Islet precursor cell (in vitro differentiated cells): ENCODE results near the gene NHLRC2.

Source experiments
- DNase-seq: peaks from one replicate; pipeline ENCODE4 v3.0.0-alpha.2; 2018

Gene NHLRC2

DNA sequence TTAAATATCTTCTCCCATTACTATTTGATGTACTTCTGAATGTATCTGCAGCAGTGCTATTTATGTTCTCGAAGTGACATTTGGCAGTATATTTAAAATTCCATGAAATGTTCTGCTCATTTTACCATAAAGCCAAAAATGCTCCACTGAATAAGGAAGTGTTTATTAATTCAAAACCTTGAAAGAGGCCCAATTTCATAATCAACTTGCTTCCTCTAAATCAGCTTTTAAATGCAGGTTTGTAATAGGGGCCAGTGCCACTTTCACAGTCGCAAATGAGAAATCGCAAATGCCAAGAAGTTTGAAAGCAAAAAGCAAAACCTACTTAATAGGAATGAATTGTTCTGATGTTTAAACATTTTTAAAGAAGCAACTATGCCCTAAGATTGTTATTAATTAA is 11.4 kb downstream of the NHLRC2 start:
- no peak for DNase-seq

- no peak for DNase-seq
These were observed 12.3 kb downstream of the NHLRC2 start for GRCh38 chr10:113866551-113867394.

- DNase-seq, result no peak
These were observed 13.4 kb downstream of the NHLRC2 start for GRCh38 chr10:113867904-113868303.

DNA sequence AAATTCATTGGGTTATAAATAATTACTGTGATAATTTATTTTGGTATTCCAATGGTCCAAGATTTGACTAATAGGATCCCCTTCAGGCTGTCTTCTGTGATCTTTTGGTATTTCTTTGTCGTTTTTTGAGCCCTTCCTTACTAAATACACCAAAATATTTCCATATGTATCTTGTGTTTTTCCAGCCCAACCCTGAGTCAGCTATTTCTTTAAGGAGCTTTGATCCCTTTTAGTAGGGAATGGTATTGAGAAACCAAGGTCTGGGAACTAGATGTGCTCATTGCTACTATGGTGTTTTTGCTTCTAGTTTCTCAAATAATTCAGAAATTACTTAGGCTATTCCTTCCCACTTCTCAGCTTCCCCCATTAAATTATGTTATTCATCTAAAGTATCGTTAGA is 15.3 kb downstream of the NHLRC2 start:
- no peak for DNase-seq

- DNase-seq, result no peak
These were observed 17.9 kb downstream of the NHLRC2 start for GRCh38 chr10:113872139-113873030.

DNA sequence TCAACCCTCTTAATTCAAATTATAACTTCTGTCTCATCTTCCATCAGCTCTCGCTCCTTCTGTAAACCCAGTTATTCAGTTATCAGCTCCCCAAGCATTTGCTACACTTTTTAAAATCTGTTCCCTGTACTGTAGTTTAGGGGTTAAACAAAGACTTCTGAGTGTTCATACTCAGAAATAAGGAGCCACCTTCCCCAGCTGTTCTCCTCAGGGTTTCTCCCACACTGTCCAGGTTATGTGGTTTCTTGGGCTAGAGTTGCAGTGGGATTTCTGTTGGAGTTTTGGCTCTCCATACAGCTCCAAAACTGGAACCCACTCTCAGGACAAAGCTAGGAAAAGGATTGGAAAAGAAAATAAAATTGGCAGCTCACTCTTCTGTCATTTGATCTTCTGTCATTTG is 20.8 kb downstream of the NHLRC2 start:
- no peak for DNase-seq

- DNase-seq, result no peak
These were observed 22.0 kb downstream of the NHLRC2 start for GRCh38 chr10:113876461-113876860.

DNA sequence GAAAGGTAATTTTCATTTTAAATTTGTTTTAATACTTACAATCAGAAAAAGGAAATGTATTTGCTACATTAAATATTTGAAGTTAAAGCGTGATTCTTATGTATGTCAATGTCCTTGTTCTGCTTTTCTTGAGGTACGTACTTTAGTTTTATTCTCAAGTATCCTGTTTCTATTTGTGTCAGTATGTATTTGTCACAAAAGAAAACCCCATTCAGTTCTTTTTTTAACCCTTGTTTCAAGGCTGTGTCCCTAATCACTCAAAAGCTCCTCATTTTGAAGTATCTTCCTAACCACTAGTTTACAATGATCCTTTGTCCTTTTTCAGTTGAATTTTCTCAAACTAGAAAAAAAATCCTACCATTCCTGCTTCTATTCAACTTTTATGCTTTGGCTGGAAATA is 25.2 kb downstream of the NHLRC2 start:
- no peak for DNase-seq

DNA sequence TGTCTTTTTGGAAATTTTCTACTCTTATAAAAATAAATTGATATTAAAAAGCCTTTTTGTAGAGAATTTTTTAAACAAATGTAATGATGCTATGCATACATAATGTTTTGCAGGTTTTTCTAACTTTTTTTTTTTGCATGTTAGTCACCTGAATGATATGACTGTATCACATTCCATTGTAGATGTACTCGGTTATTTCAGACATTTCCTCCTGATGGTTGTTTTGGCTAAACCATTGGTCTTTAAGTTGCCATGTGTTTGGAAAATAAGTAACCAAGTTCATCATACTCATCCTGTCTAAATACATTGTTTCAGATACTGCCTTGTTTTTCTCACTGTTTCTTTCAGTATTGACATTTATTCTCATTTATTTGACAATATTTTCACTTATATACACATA is 25.8 kb downstream of the NHLRC2 start:
- no peak for DNase-seq

DNA sequence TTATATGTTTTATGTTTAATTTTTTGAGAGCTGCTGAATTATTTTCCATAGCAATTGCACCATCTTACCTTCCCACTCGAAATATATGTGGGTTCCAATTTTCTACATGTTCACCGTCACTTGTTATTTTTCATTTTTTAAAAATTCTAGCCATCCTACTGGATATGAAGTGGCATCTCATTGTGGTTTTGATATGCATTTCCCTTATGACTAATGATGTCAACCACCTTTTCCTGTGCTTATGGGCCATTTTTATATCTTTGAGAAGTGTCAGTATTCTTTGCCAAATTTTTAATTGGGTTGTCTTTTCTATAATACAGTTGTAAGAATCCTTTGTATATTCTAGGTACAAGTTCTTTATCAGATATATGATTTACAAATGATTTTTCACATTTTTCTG is 27.8 kb downstream of the NHLRC2 start:
- DNase-seq, result no peak

- no peak for DNase-seq
These were observed 35.5 kb downstream of the NHLRC2 start for GRCh38 chr10:113889911-113890310.

GRCh38 chr10:113890769-113891168 is 36.3 kb downstream of the NHLRC2 start:
- DNase-seq, result no peak

GRCh38 chr10:113891476-113891875 is 37.0 kb downstream of the NHLRC2 start:
- DNase-seq, result peak; percentile 57

DNA sequence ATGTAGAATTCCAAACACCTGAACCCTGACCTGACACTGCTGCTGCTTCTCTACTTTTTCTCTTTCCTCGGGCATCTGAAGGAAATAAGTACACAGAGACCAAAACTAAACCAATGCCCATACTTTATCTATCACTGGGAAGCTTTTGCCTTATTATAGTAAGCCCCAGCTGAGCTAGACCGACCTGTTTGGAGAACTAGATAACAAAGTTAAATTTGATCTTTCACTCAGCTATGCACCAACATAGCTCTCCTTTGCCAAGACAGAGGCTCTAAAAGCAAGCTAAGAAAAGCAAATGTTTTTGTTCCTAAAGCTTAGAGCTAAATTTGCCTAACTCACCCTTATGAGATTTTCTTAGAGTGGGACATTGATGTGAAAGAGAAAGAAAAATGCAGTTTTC is 39.1 kb downstream of the NHLRC2 start:
- no peak for DNase-seq

DNA sequence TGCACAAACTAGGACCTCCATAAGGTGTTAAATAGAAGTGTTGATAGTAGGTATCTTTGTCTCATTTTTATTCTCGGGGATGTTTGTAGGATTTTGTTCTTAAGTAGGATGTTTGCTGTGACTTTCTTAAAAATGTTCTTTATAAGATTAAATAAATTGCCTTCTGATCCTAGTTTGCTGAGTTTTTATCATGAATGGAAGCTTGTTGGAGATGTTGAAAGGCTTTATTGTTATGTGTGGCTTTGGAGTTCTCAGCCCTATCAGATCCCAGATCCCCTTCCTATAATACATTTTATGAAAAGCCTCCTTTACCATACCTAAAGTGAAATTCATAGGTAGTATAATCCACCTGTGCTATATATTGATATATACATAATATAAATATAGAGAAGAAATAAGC is 40.1 kb downstream of the NHLRC2 start:
- DNase-seq, result no peak

GRCh38 chr10:113895018-113895417 is 40.6 kb downstream of the NHLRC2 start:
- DNase-seq, result no peak

DNA sequence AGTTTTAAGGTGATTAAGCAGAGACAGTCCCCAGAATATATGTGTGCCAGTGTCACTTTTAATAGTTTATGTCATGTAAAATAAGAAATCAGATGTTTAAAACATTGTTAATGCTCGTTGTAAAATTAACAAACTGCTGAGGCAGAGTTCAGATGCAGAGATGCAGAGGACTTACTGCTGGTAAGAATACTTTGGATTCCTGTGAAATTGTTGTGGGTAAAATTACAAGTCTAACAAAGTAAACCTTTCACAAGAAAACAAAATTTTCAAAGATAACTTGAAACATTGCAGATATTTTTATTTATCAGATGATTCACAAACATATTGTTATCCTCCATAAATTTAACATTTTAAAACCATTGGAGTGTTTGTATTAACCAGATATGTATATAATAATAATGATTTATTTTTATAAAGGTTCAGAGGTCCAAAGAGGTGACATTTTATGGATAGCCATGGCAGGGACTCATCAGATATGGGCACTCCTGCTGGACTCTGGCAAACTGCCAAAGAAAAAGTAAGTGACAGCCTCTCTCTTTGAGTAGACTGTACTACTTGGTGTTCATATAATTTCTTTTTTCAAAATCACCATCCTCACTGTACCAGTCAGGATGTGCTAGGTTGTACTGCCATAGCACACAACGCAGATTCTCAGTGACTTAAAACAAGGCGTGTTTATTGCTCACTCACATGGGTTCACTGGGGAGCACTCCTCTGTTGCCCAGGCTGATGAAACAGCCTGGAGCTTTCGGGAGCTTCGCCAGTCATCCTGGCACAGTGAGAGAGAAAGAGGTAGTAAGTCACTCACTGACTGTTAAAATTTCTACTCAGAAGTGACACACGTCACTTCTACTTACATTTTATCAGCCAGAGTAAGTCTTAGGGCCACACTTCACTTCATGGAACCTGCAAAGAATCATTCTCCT is 43.5 kb downstream of the NHLRC2 start:
- no peak for DNase-seq

- DNase-seq, result no peak
These were observed 45.6 kb downstream of the NHLRC2 start for GRCh38 chr10:113899952-113900598.

DNA sequence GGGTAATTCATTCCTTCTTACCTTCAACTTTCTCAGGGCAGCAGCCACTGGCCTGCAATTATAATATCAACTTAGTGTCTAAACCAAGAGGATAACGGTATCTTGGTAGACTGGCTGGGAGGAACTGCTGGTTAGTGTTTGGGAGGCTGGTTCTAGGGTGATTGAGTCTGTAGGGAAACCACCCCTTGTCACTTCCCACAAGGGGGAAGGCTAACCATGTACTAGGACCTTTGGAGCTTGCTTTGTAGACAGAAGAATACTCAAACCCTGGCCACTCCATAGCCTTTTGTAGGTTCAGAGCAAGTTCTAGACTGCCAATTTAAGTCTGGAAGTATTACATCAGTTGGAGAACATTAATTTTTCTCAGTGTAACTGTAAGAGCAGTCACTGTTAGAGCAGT is 51.3 kb downstream of the NHLRC2 start:
- DNase-seq, result no peak

- no peak for DNase-seq
These were observed 52.7 kb downstream of the NHLRC2 start for GRCh38 chr10:113907166-113907565.

DNA sequence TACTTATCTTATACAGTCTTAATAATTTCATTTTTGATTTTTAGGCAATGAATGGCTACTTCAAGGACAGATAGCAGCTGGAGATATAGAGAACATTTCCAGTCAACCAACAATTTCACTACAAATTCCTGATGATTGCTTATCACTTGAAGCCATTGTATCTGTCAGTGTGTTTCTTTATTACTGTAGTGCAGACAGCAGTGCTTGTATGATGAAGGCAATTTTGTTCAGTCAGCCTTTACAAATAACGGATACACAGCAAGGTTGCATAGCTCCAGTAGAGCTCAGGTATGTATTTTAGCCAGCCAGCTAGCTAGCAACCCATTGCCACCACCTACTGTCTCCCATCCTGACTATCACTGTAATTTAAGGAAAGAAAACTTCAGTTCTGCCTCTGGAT is 53.8 kb downstream of the NHLRC2 start:
- DNase-seq, result no peak

GRCh38 chr10:113911113-113911512 is 56.7 kb downstream of the NHLRC2 start:
- no peak for DNase-seq
